T-cell (primary cell): Measurements from ENCODE around the gene AGBL1. TPM values are rescaled to one million over a fixed set of nuclear protein-coding genes. Genes with fewer than 3 reads are reported as not detected.

ENCODE experiments used
- ATAC-seq, 4 experiments: fragments of 200-7000 bp in 3 of 4; fragments of 150-1000 bp in 1 of 4; cut with Tn5 transposase; replicated peaks in 1 of 4; 1 replicate in 3 of 4; 2 replicates in 1 of 4; pipeline ENCODE4 v1.10.0; 2021; ENCODE audit warnings: moderate library complexity in 3 of 4, mild to moderate bottlenecking in 2 of 4, moderate number of reproducible peaks in 1 of 4
- CTCF ChIA-PET, 2 donors: fragments of 300-600 bp; sonication (Branson Sonifier 250); formaldehyde crosslinking; loops; one replicate each; lab custom pipeline; 2022; ENCODE audit warnings: antibody characterized with exemption in 2 of 2; lab: Charles Lee
- POLR2A ChIA-PET, 2 donors: fragments of 300-600 bp; sonication (Branson Sonifier 250); formaldehyde crosslinking; loops; one replicate each; lab custom pipeline; 2022; ENCODE audit warnings: antibody characterized with exemption in 2 of 2; lab: Charles Lee
- DNase-seq, 35 experiments: peaks; one replicate each; pipeline versions ENCODE4 v3.0.0 to v3.0.0-alpha.2; 2013 to 2023
- H3K27ac ChIP-seq: one replicate; pipeline ENCODE4 v1.5.1; 2013; ENCODE audit warnings: low read length
- H3K27me3 ChIP-seq, 2 experiments: replicated peaks in 1 of 2; 1 replicate in 1 of 2; 2 replicates in 1 of 2; pipeline versions ENCODE4 v1.6.1 to v1.7.0; 2013; ENCODE audit warnings: low read length in 1 of 2, mixed read lengths in 1 of 2; ENCODE audit not compliant: control insufficient read depth in 2 of 2, insufficient read depth in 2 of 2; ENCODE audit errors: extremely low read depth in 1 of 2
- H3K36me3 ChIP-seq, 2 donors: 1 replicate in 1 of 2; 2 replicates in 1 of 2; pipeline versions ENCODE4 v1.6.1 to v1.7.0; 2013; ENCODE audit warnings: low read length in 1 of 2; ENCODE audit not compliant: control insufficient read depth in 2 of 2, insufficient read depth in 1 of 2; ENCODE audit errors: extremely low read depth in 1 of 2
- H3K4me1 ChIP-seq, 2 experiments: 1 replicate in 1 of 2; 2 replicates in 1 of 2; pipeline versions ENCODE4 v1.6.1 to v1.7.0; 2013; ENCODE audit warnings: low read length in 2 of 2, mixed read lengths in 1 of 2; ENCODE audit not compliant: insufficient read depth in 2 of 2, control insufficient read depth in 1 of 2; ENCODE audit errors: extremely low read depth in 1 of 2
- H3K4me3 ChIP-seq, 2 donors: 1 replicate in 1 of 2; 2 replicates in 1 of 2; pipeline versions ENCODE4 v1.5.1 to v1.7.0; 2013; ENCODE audit warnings: mild to moderate bottlenecking in 2 of 2, low read length in 1 of 2, moderate library complexity in 1 of 2; ENCODE audit not compliant: control insufficient read depth in 1 of 2; ENCODE audit errors: extremely low read depth in 1 of 2
- H3K9me3 ChIP-seq: 2 replicates; pipeline ENCODE4 v1.7.0; 2013
- H3K27ac Mint-ChIP-seq, 2 donors: one replicate each; pipeline ENCODE4 v1.8.0; 2020 to 2021; ENCODE audit warnings: mild to moderate bottlenecking in 2 of 2, mixed read lengths in 2 of 2
- H3K27me3 Mint-ChIP-seq, 2 donors: one replicate each; pipeline ENCODE4 v1.8.0; 2021 to 2022; ENCODE audit warnings: mixed read lengths in 2 of 2
- H3K36me3 Mint-ChIP-seq: one replicate; pipeline ENCODE4 v1.8.0; 2021; ENCODE audit warnings: mixed read lengths
- H3K4me1 Mint-ChIP-seq, 3 donors: one replicate each; pipeline ENCODE4 v1.8.0; 2020 to 2022; ENCODE audit warnings: mixed read lengths in 3 of 3, mild to moderate bottlenecking in 1 of 3
- H3K4me3 Mint-ChIP-seq, 3 donors: one replicate each; pipeline ENCODE4 v1.8.0; 2020 to 2022; ENCODE audit warnings: mild to moderate bottlenecking in 3 of 3, mixed read lengths in 3 of 3, moderate library complexity in 3 of 3
- H3K9me3 Mint-ChIP-seq, 3 donors: one replicate each; pipeline ENCODE4 v1.8.0; 2020 to 2022; ENCODE audit warnings: mixed read lengths in 3 of 3
- WGBS: methylation state at CpG from one replicate; pipeline ENCODE4 v1.1.5; 2013; ENCODE audit warnings: missing lambda C conversion rate; ENCODE audit not compliant: insufficient coverage; 5-methylcytosine and 5-hydroxymethylcytosine counted together
- total RNA-seq, 35 experiments: library from RNA in 6 of 35; stranded (reverse) in 6 of 35; fragments of 120-200 nt in 1 of 35; gene quantifications; one replicate each; pipeline versions ENCODE4 v1.2.1 to v1.2.4 and lab custom pipeline; 2013 to 2026

Gene AGBL1
- total RNA-seq, 5 donors from 2014 or later (not counting 1 experiment from before 2014, with no cell fraction given), result not detected

GRCh38 chr15:86235667-86236066 lies 156.0 kb downstream of the AGBL1 start:
- DNase-seq (no peak), ATAC-seq (no peak)
- Histone ChIP-seq H3K27ac (no peak overlapping the region), H3K27me3 (peaks cover 9 to 18% of the 10 kb centered on the region in 2 experiments), H3K4me1 (peaks cover 0 to 2% of the 10 kb centered on the region in 2 experiments), H3K4me3 (no peak overlapping the region), H3K9me3 (no peaks in the 10 kb centered on the region), H3K36me3 (no peaks in the 10 kb centered on the region)
- Mint-ChIP-seq H3K27me3 (peaks cover 17 to 33% of the 10 kb centered on the region in 2 donors), H3K27ac (no peak overlapping the region), H3K4me3 (no peak overlapping the region), H3K36me3 (no peaks in the 10 kb centered on the region), H3K4me1 (peaks cover 2 to 6% (median 4%) of the 10 kb centered on the region in 3 donors), H3K9me3 (no peaks in the 10 kb centered on the region)
- ChIA-PET CTCF (no interaction called here), POLR2A (no interaction called here)
- no CpG with 5 or more reads among the region's 3 CpGs for WGBS

GRCh38 chr15:86236356-86237110 lies 156.9 kb downstream of the AGBL1 start:
- DNase-seq, result no peak
- Histone ChIP-seq H3K27ac (no peak overlapping the region), H3K27me3 (peaks cover 9 to 17% of the 10 kb centered on the region in 2 experiments), H3K4me3 (no peak overlapping the region), H3K36me3 (no peaks in the 10 kb centered on the region), H3K4me1 (peaks cover 0 to 2% of the 10 kb centered on the region in 2 experiments), H3K9me3 (no peaks in the 10 kb centered on the region)
- ATAC-seq, result no peak
- CTCF ChIA-PET, result no interaction called here
- WGBS, result 50% methylated on average over 1 of the region's 15 CpGs
- Mint-ChIP-seq H3K27ac (no peak overlapping the region), H3K27me3 (peaks cover 17 to 31% of the 10 kb centered on the region in 2 donors), H3K4me3 (no peak overlapping the region), H3K4me1 (peaks cover 2 to 6% (median 4%) of the 10 kb centered on the region in 3 donors), H3K36me3 (no peaks in the 10 kb centered on the region), H3K9me3 (no peaks in the 10 kb centered on the region)
- POLR2A ChIA-PET, result no interaction called here

GRCh38 chr15:86237111-86237500 lies 157.4 kb downstream of the AGBL1 start:
- H3K9me3 ChIP-seq, result no peaks in the 10 kb centered on the region
- H3K36me3 ChIP-seq, result no peaks in the 10 kb centered on the region
- H3K4me1 ChIP-seq, result peaks cover 0 to 2% of the 10 kb centered on the region in 2 experiments
- 61% methylated on average over 5 of the region's 5 CpGs for WGBS
- Mint-ChIP-seq H3K27ac (no peak overlapping the region), H3K9me3 (no peaks in the 10 kb centered on the region), H3K4me3 (no peak overlapping the region), H3K36me3 (no peaks in the 10 kb centered on the region), H3K27me3 (peaks cover 16 to 26% of the 10 kb centered on the region in 2 donors), H3K4me1 (peaks cover 2 to 5% (median 3%) of the 10 kb centered on the region in 3 donors)
- ATAC-seq (no peak), DNase-seq (no peak)
- no peak overlapping the region for H3K4me3 ChIP-seq
- no peak overlapping the region for H3K27ac ChIP-seq
- peaks cover 9 to 12% of the 10 kb centered on the region in 2 experiments for H3K27me3 ChIP-seq
- ChIA-PET CTCF (no interaction called here), POLR2A (no interaction called here)

GRCh38 chr15:86247249-86247955 lies 167.7 kb downstream of the AGBL1 start:
- 93% methylated on average over 12 of the region's 15 CpGs for WGBS
- Mint-ChIP-seq H3K9me3 (no peaks in the 10 kb centered on the region), H3K27me3 (peaks cover 1 to 5% of the 10 kb centered on the region in 2 donors), H3K4me1 (no peaks in the 10 kb centered on the region), H3K4me3 (no peak overlapping the region), H3K36me3 (no peaks in the 10 kb centered on the region), H3K27ac (no peak overlapping the region)
- ChIA-PET POLR2A (no interaction called here), CTCF (no interaction called here)
- ATAC-seq (no peak), DNase-seq (no peak)
- Histone ChIP-seq H3K4me1 (no peaks in the 10 kb centered on the region), H3K27ac (no peak overlapping the region), H3K36me3 (no peaks in the 10 kb centered on the region), H3K27me3 (peaks cover 0 to 4% of the 10 kb centered on the region in 2 experiments), H3K9me3 (no peaks in the 10 kb centered on the region), H3K4me3 (no peak overlapping the region)

- ATAC-seq, result no peak
- no CpG with 5 or more reads among the region's 2 CpGs for WGBS
- ChIA-PET POLR2A (no interaction called here), CTCF (no interaction called here)
- H3K27ac ChIP-seq, result no peak overlapping the region
- no peak overlapping the region for H3K4me3 ChIP-seq
- Mint-ChIP-seq H3K27ac (no peak overlapping the region), H3K36me3 (no peaks in the 10 kb centered on the region), H3K27me3 (peaks cover 0 to 13% of the 10 kb centered on the region in 2 donors), H3K9me3 (no peaks in the 10 kb centered on the region), H3K4me1 (no peaks in the 10 kb centered on the region), H3K4me3 (no peak overlapping the region)
- H3K4me1 ChIP-seq, result no peaks in the 10 kb centered on the region
- H3K27me3 ChIP-seq, result no peaks in the 10 kb centered on the region
- no peak for DNase-seq
- no peaks in the 10 kb centered on the region for H3K36me3 ChIP-seq
- no peaks in the 10 kb centered on the region for H3K9me3 ChIP-seq
These were observed 175.6 kb downstream of the AGBL1 start for GRCh38 chr15:86255247-86255646.

- 92% methylated on average over 2 of the region's 6 CpGs for WGBS
- Histone ChIP-seq H3K4me1 (no peaks in the 10 kb centered on the region), H3K4me3 (no peak overlapping the region), H3K27ac (no peak overlapping the region), H3K36me3 (no peaks in the 10 kb centered on the region), H3K9me3 (no peaks in the 10 kb centered on the region), H3K27me3 (no peaks in the 10 kb centered on the region)
- H3K4me3 Mint-ChIP-seq, result no peak overlapping the region
- H3K27ac Mint-ChIP-seq, result no peak overlapping the region
- no peaks in the 10 kb centered on the region for H3K36me3 Mint-ChIP-seq
- DNase-seq (no peak), ATAC-seq (no peak)
- ChIA-PET POLR2A (no interaction called here), CTCF (no interaction called here)
- H3K9me3 Mint-ChIP-seq, result no peaks in the 10 kb centered on the region
- H3K27me3 Mint-ChIP-seq, result peaks cover 0 to 13% of the 10 kb centered on the region in 2 donors
- H3K4me1 Mint-ChIP-seq, result no peaks in the 10 kb centered on the region
These were observed 177.0 kb downstream of the AGBL1 start for GRCh38 chr15:86256628-86257027.
